GM21825 (cell line): ENCODE measurements around the gene LRRC51.

Experiments used
- ATAC-seq: cut with Tn5 transposase; IDR thresholded peaks from one replicate; pipeline ENCODE4 v1.9.1; 2021; ENCODE audit warnings: mild to moderate bottlenecking, moderate library complexity; ENCODE audit not compliant: unreplicated experiment

LRRC51 gene

GRCh38 chr11:72069787-72070251, 10.8 kb upstream of the LRRC51 start:
- peak; percentile 69 for ATAC-seq

- ATAC-seq = no peak
Observed at GRCh38 chr11:72070491-72070890, 10.2 kb upstream of the LRRC51 start.

- ATAC-seq = no peak
Observed at GRCh38 chr11:72072348-72072747, 8.3 kb upstream of the LRRC51 start.

DNA sequence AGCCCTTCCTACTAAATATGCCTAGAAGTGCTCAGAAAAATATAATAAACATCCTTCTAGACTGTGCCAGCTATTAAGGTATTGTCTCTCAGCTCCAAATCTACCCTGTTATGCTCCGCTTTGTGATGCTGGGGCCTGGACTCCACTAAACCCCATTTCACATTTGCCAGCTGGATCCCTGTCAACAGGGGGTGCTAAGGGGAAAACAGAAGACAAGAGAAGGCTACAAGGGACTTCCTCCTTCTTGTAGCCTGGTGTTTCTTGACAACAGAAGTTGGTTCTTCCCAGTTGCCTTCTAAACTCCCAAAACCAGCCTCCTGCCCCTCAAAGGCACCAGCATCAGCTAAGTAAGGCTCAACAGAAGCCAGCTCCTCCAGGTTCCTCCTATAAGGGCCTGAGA, 5.5 kb upstream of the LRRC51 start:
- ATAC-seq = no peak

DNA sequence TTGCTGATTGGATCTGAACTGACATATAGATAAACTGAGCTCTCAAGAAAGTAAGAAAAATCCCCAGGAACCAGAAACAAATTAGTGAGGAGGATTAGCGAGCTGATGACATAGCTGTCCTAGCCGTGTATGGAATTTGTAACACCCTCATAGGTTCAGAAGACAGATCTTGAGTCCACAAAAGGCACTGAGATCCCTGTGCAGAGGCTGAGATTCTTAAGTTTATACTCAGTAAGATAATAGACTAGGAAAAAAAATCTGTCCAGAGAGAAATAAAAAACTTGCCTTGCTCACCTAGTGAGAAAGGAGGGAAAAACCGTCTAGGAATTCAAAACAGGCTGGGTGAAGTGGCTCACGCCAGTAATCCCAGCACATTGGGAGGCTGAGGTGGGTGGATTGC, 4.9 kb upstream of the LRRC51 start:
- ATAC-seq = no peak

GRCh38 chr11:72078477-72078876, 2.2 kb upstream of the LRRC51 start:
- no peak for ATAC-seq

DNA sequence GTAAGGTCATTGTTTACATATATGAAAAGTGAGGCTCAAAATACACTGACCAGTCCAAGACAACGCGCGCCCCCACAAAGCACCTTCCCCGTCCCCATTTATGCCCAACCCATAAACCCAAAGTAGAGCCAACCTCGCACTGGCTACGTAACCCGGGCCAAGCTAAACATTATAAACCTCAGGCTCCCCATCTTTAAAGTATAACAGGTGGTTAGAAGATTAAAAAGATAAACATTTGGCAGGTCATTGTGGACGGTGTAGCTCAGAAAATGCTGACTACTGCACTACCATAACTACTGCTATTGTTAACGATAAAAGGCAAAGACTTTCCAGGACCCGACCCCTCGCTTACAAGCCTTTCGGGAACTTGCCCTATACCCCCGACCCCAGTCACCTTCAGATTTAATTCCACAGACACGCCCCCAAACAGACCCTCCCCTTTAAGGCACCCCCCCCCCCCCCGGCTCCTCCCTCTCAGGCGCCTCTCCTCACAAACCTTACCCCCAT, 778 bp upstream of the LRRC51 start:
- no peak for ATAC-seq

GRCh38 chr11:72081184-72081644, 564 bp downstream of the LRRC51 start:
- ATAC-seq = no peak

DNA sequence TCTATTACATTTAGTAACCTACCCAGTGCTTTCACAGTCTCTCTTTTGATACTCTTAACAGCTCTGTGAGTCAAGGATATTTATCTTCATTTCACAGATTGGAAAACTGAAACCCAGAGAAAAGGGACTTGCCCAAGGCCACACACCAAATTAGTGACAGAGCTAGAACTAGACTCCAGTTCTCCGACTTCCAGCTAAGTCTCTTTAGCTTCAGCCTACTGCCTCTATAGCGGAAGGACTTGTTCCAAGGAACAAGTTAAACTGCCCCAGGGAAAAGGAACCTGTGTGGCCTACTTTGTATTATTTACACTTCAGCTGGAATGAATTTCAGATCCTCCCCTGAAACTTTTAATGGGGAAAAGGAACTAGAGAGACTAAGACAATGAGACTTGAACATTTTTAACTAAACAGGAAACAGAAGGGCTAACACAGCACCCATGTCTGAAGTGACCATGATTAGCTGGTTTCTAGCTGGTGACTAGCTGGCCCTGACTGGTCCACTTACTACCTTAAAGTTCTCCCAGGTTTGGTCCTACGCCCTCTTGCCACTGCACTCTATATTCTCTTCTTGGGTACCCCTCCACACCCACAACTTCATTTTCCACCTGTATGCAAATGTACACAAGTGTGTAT, 1.3 kb downstream of the LRRC51 start:
- ATAC-seq = no peak

- ATAC-seq = no peak
Observed at GRCh38 chr11:72083414-72083813, 2.8 kb downstream of the LRRC51 start.

- no peak for ATAC-seq
Observed at GRCh38 chr11:72084076-72084475, 3.4 kb downstream of the LRRC51 start.

DNA sequence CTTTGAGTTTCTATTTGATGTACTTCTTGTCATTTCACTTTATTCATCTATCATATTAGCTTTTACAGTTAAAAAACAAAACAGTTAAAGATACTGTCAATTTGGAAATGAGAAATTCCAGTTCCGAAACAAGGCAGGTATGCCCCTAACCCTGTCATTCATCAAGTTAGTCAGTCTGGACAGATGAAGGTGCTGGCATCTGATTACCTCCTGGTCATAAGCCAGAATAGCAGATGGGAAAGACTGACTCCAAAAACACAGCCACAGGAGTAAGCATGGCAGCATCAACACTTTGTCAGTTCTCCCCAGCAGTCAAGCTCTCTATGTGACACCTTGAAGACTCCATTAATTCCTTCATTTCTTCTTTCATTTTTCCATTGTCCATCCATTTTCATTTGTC, 4.3 kb downstream of the LRRC51 start:
- no peak for ATAC-seq

- ATAC-seq = no peak
Observed at GRCh38 chr11:72085621-72086351, 5.1 kb downstream of the LRRC51 start.

DNA sequence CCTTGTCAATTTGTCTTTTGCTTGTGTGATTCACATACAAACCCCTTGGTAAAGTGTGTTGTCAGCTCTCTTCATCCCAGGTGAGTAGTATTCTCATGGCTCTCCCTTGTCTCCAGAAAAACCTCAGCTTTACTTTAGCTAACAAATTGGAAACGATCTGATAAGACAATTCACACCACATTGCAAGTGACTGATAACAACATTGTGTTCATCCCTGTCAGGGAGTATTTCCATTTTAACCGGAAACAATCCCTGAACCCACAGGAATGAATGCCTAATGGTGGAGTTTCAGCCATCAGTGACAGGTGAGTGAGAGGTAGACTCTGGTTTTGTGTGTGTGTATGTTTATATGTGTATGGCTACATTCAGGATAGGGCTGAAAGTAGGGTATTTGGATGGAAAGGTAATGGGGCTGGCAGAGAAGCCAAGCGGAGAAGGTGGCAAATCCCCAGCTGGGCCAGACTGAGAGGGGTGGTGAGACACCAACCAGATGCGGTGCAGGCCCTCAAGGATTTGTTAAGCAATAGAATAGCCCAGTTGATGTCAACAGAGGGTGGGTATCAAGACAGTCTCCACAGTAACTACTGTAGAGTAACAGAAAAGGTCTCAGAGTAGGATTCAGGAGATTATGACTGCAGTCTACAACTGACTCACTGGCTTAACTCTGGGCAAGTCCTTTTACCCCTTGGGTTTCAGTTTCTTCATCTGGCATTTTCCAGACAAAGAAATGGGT, 7.6 kb downstream of the LRRC51 start:
- ATAC-seq = no peak

GRCh38 chr11:72091292-72091691, 10.6 kb downstream of the LRRC51 start:
- peak; percentile 52 for ATAC-seq

DNA sequence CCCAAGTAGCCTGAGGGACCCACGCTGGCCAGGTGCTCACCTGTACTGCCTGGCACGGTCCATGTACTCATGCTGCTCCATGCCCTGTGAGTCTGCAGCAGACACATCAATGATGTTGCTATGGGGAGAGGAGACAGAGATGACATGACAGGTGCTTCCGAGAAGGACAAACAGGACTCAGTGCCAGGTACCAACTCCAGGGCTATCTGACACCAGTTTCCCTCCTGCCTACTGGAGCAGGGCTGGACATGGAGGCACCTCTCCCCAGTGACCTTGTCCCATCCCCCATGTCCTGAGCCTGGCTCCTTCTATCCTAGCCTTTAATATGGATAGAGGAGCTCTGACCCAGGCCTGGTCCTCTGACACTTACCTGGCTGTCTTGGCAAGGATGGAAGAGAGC, 18.1 kb downstream of the LRRC51 start:
- ATAC-seq = no peak

DNA sequence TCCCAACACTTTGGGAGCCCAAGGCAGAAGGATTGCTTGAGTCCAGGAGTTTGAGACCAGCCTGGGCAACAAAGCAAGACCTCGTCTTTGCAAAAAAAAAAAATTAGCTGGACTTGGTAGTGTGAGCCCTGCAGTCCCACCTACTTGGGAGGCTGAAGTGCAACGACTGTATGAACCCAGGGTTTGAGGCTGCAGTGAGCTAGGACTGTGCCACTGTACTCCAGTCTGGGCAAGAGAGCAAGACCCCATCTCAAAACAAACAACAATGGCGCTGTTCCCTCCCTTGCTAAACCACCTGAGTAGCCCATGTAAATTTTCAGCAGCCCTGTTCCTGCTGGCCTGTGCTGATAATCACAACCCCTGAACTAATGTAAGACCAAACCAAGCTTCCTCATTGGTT, 19.4 kb downstream of the LRRC51 start:
- no peak for ATAC-seq

- no peak for ATAC-seq
Observed at GRCh38 chr11:72100462-72100861, 19.8 kb downstream of the LRRC51 start.

GRCh38 chr11:72102162-72102561, 21.5 kb downstream of the LRRC51 start:
- no peak for ATAC-seq

GRCh38 chr11:72102631-72102945, 21.9 kb downstream of the LRRC51 start:
- peak; percentile 3 for ATAC-seq

DNA sequence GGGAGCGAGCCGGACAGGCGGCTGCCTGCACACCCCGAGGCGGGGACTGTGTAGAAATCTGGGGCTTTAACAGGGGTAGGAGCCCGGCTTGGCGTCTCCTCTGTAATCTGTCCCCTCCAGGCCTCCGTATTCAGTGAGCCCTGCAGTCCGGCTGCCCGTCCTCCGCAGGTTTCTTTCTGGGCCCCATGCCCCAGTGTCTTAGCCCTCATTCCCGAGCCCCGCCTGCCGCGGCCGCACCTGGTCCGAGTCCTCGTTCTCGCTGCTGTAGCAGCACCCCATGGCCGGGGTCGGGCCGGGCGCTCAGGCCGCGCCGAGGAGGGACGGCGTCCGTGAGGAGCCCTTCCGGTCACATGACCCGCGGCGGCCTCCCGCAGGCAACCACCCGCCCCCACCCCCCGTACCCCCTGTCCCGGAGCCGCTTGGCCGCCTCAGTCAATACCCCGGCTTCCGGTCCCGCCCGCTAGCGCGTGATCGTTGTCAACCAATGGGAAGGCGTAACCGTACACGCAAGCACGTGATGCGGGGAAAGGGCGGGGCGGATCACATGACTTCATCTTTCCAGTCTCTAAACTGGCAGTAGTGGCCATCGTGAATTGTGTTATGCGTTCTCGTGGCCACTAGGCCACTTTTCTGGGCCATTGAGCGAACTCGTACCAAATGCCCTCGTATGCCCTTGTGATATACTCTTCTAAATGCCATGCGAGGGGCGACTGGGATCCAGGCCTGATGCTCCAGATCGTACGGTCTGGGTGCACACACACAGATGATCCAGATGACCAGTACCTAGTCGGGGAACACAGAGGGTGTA, 22.5 kb downstream of the LRRC51 start, which contains the start of gene LAMTOR1:
LAMTOR1 (minus strand) TSS at position 352 of the 808 bp plus-strand sequence; CDS start at position 279, 73 bp downstream.
- ATAC-seq = peak; percentile 73
